ENCODE data around the gene C11orf24. TPM values are rescaled to one million over a fixed set of nuclear protein-coding genes. Genes with fewer than 3 reads are reported as not detected.
"Not testable (repeated sequence)": the region's sequence is repeated elsewhere in the genome, so short reads cannot be mapped to it uniquely, and the experiment has no call there.

The C11orf24 gene
- total and polyA plus RNA-seq, 2 experiments from 2014 or later: 89.4 to 105 TPM

- H4K20me1 ChIP-seq (ENCODE audit: insufficient read depth): no peaks in the 10 kb centered on the region
- no peak overlapping the region for H3K27ac ChIP-seq
- WGBS, 2 experiments (ENCODE audit: low coverage in 1 of 2, low lambda C conversion rate in 2 of 2, missing lambda C conversion rate in 2 of 2): 79 to 81% methylated on average over 5 of the region's 5 CpGs
- no peak for DNase-seq
- H3K36me3 ChIP-seq (ENCODE audit: low read depth): no peaks in the 10 kb centered on the region
- H3K9ac ChIP-seq: no peak overlapping the region
- TF ChIP-seq EZH2phosphoT487 (IDR thresholded peaks at IDR 0.05; ENCODE audit: insufficient read depth, low read depth) (no peak), EZH2 (IDR thresholded peaks at IDR 0.05; ENCODE audit: insufficient read depth, poor library complexity, severe bottlenecking) (no peak)
- no peaks in the 10 kb centered on the region for H3K27me3 ChIP-seq (replicated peaks; ENCODE audit: insufficient read depth)
- no peaks in the 10 kb centered on the region for H3K4me1 ChIP-seq (ENCODE audit: insufficient read depth)
- H3K9me3 ChIP-seq (ENCODE audit: low read depth): no peaks in the 10 kb centered on the region
- no peaks in the 10 kb centered on the region for H3F3A ChIP-seq (ENCODE audit: insufficient read depth)
- H3K4me2 ChIP-seq (ENCODE audit: unreplicated experiment): no peak overlapping the region
- H3K9me2 ChIP-seq (ENCODE audit: insufficient read depth): no peaks in the 10 kb centered on the region
- in situ Hi-C loops (cut with MboI): no loop called here
- H3K79me2 ChIP-seq (ENCODE audit: insufficient read depth): no peaks in the 10 kb centered on the region
- no peak overlapping the region for H2AFZ ChIP-seq
- no peak overlapping the region for H3K4me3 ChIP-seq
Observed at GRCh38 chr11:68302256-68302655, 30.5 kb upstream of the C11orf24 start.

- Histone ChIP-seq H3K36me3 (ENCODE audit: low read depth) (no peaks in the 10 kb centered on the region), H2AFZ (no peak overlapping the region), H4K20me1 (ENCODE audit: insufficient read depth) (no peaks in the 10 kb centered on the region), H3K4me2 (ENCODE audit: unreplicated experiment) (no peak overlapping the region), H3K27ac (no peak overlapping the region), H3K4me1 (ENCODE audit: insufficient read depth) (no peaks in the 10 kb centered on the region), H3K9me2 (ENCODE audit: insufficient read depth) (no peaks in the 10 kb centered on the region), H3K9me3 (ENCODE audit: low read depth) (no peaks in the 10 kb centered on the region), H3K79me2 (ENCODE audit: insufficient read depth) (no peaks in the 10 kb centered on the region), H3K27me3 (replicated peaks; ENCODE audit: insufficient read depth) (no peaks in the 10 kb centered on the region), H3K4me3 (no peak overlapping the region), H3F3A (ENCODE audit: insufficient read depth) (no peaks in the 10 kb centered on the region), H3K9ac (no peak overlapping the region)
- no peak for DNase-seq
- in situ Hi-C loops (cut with MboI): no loop called here
- 65 to 78% methylated on average over 12 of the region's 12 CpGs for WGBS, 2 experiments (ENCODE audit: low coverage in 1 of 2, low lambda C conversion rate in 2 of 2, missing lambda C conversion rate in 2 of 2)
- no peak for TF ChIP-seq EZH2 (IDR thresholded peaks at IDR 0.05; ENCODE audit: insufficient read depth, poor library complexity, severe bottlenecking)
- TF ChIP-seq EZH2phosphoT487 (IDR thresholded peaks at IDR 0.05; ENCODE audit: insufficient read depth, low read depth): no peak
Observed at GRCh38 chr11:68300076-68300830, 28.5 kb upstream of the C11orf24 start.

GRCh38 chr11:68299517-68299879 is 27.7 kb upstream of the C11orf24 start:
- H3K36me3 ChIP-seq (ENCODE audit: low read depth); H3F3A ChIP-seq (ENCODE audit: insufficient read depth); H4K20me1 ChIP-seq (ENCODE audit: insufficient read depth); H3K4me2 ChIP-seq (ENCODE audit: unreplicated experiment); H3K4me3 ChIP-seq; DNase-seq; H3K9me2 ChIP-seq (ENCODE audit: insufficient read depth); H3K79me2 ChIP-seq (ENCODE audit: insufficient read depth); H3K4me1 ChIP-seq (ENCODE audit: insufficient read depth); H3K27ac ChIP-seq; in situ Hi-C loops (cut with MboI); H3K27me3 ChIP-seq (replicated peaks; ENCODE audit: insufficient read depth); H2AFZ ChIP-seq; H3K9me3 ChIP-seq (ENCODE audit: low read depth); H3K9ac ChIP-seq: not testable (repeated sequence)
- 87 to 95% methylated on average over 8 to 9 of the region's 9 CpGs for WGBS, 2 experiments (ENCODE audit: low coverage in 1 of 2, low lambda C conversion rate in 2 of 2, missing lambda C conversion rate in 2 of 2)

- H3K4me3 ChIP-seq: no peak overlapping the region
- no peaks in the 10 kb centered on the region for H3F3A ChIP-seq (ENCODE audit: insufficient read depth)
- H3K4me2 ChIP-seq (ENCODE audit: unreplicated experiment): no peak overlapping the region
- DNase-seq: no peak
- no peaks in the 10 kb centered on the region for H3K79me2 ChIP-seq (ENCODE audit: insufficient read depth)
- no peaks in the 10 kb centered on the region for H4K20me1 ChIP-seq (ENCODE audit: insufficient read depth)
- in situ Hi-C loops (cut with MboI): no loop called here
- H2AFZ ChIP-seq: no peak overlapping the region
- no peaks in the 10 kb centered on the region for H3K36me3 ChIP-seq (ENCODE audit: low read depth)
- no peaks in the 10 kb centered on the region for H3K27me3 ChIP-seq (replicated peaks; ENCODE audit: insufficient read depth)
- H3K9me2 ChIP-seq (ENCODE audit: insufficient read depth): no peaks in the 10 kb centered on the region
- H3K4me1 ChIP-seq (ENCODE audit: insufficient read depth): no peaks in the 10 kb centered on the region
- no peaks in the 10 kb centered on the region for H3K9me3 ChIP-seq (ENCODE audit: low read depth)
- TF ChIP-seq EZH2 (IDR thresholded peaks at IDR 0.05; ENCODE audit: insufficient read depth, poor library complexity, severe bottlenecking) (no peak), EZH2phosphoT487 (IDR thresholded peaks at IDR 0.05; ENCODE audit: insufficient read depth, low read depth) (no peak)
- H3K27ac ChIP-seq: no peak overlapping the region
- H3K9ac ChIP-seq: no peak overlapping the region
- 73% methylated on average over 15 of the region's 15 CpGs for WGBS, 2 experiments (ENCODE audit: low coverage in 1 of 2, low lambda C conversion rate in 2 of 2, missing lambda C conversion rate in 2 of 2)
Observed at GRCh38 chr11:68298659-68299516, 27.1 kb upstream of the C11orf24 start.
